ENCODE measurements around the gene KCNH1.

- no peak for TF ChIP-seq ZNF138 (CRISPR knock-in tag; conservative IDR thresholded peaks at IDR 0.05)
- TF ChIP-seq CTCF (IDR thresholded peaks at IDR 0.05), result no peak
- TF ChIP-seq SP1 (CRISPR knock-in tag; conservative IDR thresholded peaks at IDR 0.05), result no peak
- no peak for TF ChIP-seq ZNF671 (CRISPR knock-in tag; IDR thresholded peaks at IDR 0.05)
- no peak for TF ChIP-seq CREB1 (CRISPR knock-in tag; IDR thresholded peaks at IDR 0.05)
- no peak for TF ChIP-seq FOXP1 (CRISPR knock-in tag; IDR thresholded peaks at IDR 0.05; ENCODE audit: borderline replicate concordance)
- TF ChIP-seq ZNF232 (CRISPR knock-in tag; IDR thresholded peaks at IDR 0.05), result no peak
- TF ChIP-seq CBFB (CRISPR knock-in tag; IDR thresholded peaks at IDR 0.05; ENCODE audit: low read depth), result no peak
- TF ChIP-seq NFYB (CRISPR knock-in tag; conservative IDR thresholded peaks at IDR 0.05; ENCODE audit: low read depth), result no peak
Observed at GRCh38 chr1:210777914-210778313, 356.0 kb downstream of the KCNH1 start.
